T-helper 1 cell (primary cell): Measurements from ENCODE around the gene CHPF2.

Experiments
- DNase-seq, 5 donors: peaks; one replicate each; pipeline ENCODE4 v3.0.0-alpha.2; 2012 to 2020

CHPF2 gene

GRCh38 chr7:151265351-151265931 lies 33.2 kb downstream of the CHPF2 start:
- DNase-seq = no peak

- no peak for DNase-seq
These were observed 37.2 kb downstream of the CHPF2 start for GRCh38 chr7:151269511-151269910.

GRCh38 chr7:151271699-151272355 lies 39.5 kb downstream of the CHPF2 start:
- DNase-seq = no peak

GRCh38 chr7:151272405-151272804 lies 40.1 kb downstream of the CHPF2 start:
- DNase-seq = no peak

GRCh38 chr7:151272877-151273276 lies 40.6 kb downstream of the CHPF2 start:
- no peak for DNase-seq

- DNase-seq = no peak
These were observed 41.5 kb downstream of the CHPF2 start for GRCh38 chr7:151273651-151274390.

GRCh38 chr7:151274396-151274795 lies 42.1 kb downstream of the CHPF2 start:
- no peak for DNase-seq

- no peak for DNase-seq
These were observed 42.9 kb downstream of the CHPF2 start for GRCh38 chr7:151274936-151275812.

- DNase-seq = no peak
These were observed 43.7 kb downstream of the CHPF2 start for GRCh38 chr7:151275813-151276577.

GRCh38 chr7:151276666-151277590 lies 44.6 kb downstream of the CHPF2 start:
- peak in 4 of 5 donors; percentile 26 to 59 (median 38) for DNase-seq

GRCh38 chr7:151277631-151278030 lies 45.3 kb downstream of the CHPF2 start:
- DNase-seq = no peak

GRCh38 chr7:151278949-151279348 lies 46.7 kb downstream of the CHPF2 start:
- no peak for DNase-seq

- DNase-seq = no peak
These were observed 47.6 kb downstream of the CHPF2 start for GRCh38 chr7:151279868-151280267.

GRCh38 chr7:151280388-151281019 lies 48.2 kb downstream of the CHPF2 start:
- DNase-seq = no peak

- DNase-seq = no peak
These were observed 49.4 kb downstream of the CHPF2 start for GRCh38 chr7:151281686-151282085.

- DNase-seq = no peak
These were observed 49.8 kb downstream of the CHPF2 start for GRCh38 chr7:151282111-151282510.

GRCh38 chr7:151283302-151283701 lies 51.0 kb downstream of the CHPF2 start:
- no peak for DNase-seq

GRCh38 chr7:151286148-151286547 lies 53.9 kb downstream of the CHPF2 start:
- DNase-seq = no peak
